GM18858 (cell line): ENCODE measurements around the gene OTUD3.

Experiments used
- ATAC-seq: cut with Tn5 transposase; IDR thresholded peaks from one replicate; pipeline ENCODE4 v1.9.1; 2021; ENCODE audit not compliant: unreplicated experiment

Gene OTUD3

DNA sequence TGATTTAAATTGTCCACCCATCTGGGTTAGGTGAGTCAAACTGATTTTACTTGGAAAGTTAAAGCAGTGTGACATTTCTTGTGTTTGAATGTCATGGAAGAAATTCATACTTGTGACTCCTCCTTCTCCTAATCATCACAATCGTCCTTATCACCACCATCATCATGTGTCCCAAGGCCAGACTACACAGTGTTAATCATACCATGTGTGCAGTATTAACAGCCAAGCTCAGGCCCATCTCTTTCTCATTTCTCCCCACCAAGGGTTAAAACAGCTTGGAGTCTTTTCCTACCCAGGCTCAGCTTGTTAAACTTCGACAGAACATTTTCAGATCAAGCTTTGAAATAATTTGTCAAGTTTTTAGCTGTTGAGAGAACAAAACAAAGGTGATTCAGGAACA lies 63.7 kb downstream of the OTUD3 start:
- no peak for ATAC-seq

DNA sequence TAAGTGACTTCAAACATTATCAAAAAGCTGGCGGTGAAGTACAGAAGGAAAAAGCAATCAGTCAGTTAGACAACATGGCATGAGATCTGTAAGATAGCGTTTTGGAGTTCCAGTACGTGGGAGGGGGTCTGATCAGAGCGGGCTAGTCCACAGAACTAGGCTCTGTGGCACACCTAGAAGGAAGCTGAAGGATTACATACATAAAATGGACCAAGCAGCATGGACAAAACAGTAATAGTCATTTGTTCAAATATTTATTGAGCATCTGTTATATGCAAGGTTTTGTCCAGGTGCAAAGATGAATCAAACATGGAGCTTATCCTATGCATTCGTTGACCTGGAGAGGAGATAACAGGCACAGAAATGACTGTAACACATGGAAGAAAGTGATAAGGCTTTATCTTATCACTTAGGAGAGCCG lies 64.1 kb downstream of the OTUD3 start:
- ATAC-seq = no peak

DNA sequence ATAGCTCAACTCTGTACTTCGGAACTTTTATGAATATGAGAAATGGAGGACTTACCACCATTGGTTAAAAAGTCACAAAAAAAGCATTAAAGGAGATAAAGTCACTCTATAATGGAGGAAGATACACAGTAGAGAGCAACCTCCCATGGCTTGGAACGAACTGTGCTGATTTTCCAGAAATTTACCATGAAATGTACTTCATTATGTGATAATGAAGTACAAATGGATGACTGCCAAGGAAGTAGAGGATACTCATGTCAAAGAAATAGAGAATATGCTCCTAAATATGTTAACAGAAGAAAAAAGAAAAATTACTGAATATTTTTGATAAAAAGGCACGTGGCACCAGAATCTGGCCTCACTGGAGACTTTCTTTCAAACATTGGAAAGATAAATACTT lies 64.8 kb downstream of the OTUD3 start:
- no peak for ATAC-seq

DNA sequence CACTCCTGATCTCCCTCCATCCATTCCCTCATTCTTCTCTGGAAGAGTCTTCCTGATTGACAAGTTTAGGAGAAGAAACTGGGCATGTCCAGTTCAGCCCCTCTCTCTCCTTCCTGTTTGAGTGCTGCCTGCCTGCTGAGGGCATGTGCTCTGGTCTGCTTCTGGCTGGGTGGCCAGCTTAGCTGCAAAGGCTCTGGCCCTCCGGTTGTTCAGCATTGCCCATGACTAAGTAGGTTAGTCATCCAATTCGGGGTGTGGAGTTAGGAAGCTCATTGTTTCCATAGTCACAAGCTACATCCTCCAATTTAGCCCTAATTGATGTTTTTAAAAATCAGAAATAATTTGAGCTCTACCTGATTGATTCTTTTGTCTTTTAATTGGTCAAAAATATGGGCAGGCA lies 66.8 kb downstream of the OTUD3 start:
- ATAC-seq = no peak

DNA sequence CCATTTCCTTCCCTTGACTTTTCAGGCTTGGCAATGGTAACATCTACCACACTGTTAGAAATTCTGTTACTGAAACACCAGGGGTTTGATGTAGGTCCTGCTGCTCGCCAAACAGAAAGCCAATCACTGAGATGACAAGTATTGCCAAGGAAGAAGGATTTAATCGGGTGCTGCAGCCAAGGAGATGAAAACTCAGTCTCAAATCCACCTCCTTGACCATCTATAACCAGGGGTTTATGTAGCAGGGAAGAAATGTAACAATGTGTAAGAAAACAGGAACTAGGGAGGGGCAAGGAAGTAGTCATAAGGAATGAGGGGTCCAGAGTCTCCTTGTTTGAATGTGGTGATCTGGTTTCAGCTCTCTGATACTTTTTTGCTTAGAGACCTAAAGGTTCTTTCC lies 71.9 kb downstream of the OTUD3 start:
- no peak for ATAC-seq

DNA sequence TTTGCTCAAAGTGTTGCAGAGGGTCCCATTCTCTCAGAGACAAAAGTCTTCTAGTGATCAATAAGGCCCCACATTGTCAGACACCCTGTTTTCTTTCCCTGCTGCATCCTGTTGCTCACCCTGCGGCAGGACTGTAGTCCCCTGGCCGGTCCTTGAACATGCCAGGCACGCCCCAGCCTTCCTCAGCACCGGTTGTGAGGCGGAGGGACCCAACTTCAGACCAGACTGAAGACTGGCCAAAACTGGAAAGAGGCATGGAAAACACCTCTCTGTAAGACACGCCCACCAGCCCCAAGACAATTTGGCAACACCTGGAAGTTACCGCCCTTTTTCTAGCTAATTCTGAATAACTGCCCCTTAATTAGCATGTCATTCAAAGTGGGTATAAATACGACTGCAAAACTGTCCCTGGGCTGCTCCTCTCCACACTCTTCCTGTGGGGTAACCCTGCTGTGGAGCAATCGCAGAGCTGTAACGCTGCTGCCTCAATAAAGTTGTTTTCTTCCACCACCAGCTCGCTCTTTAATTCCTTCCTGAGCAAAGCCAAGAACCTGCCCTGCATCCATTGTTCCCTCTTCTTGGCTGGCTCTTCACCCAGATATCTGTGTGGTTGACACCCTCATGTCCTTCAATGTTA lies 73.5 kb downstream of the OTUD3 start:
- no peak for ATAC-seq

DNA sequence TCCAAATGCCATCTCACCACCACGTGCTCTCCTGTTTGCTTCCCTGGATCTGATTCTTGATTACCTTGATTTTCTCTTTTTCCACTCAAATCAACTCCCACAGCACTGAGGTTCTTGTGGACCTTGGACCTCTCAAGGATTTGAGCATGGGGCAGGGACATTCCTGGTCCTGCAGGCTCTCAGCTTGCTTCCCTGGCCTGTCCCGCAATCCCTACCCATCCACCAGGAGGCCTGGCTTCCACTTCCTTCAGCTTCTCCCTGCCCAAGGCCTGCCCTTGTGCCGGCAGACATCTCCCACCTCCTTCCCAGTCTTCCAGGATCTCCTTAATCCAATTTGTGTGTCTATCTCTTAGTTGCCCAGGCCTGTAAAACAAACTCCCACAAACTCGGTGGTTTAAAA lies 75.6 kb downstream of the OTUD3 start:
- no peak for ATAC-seq

DNA sequence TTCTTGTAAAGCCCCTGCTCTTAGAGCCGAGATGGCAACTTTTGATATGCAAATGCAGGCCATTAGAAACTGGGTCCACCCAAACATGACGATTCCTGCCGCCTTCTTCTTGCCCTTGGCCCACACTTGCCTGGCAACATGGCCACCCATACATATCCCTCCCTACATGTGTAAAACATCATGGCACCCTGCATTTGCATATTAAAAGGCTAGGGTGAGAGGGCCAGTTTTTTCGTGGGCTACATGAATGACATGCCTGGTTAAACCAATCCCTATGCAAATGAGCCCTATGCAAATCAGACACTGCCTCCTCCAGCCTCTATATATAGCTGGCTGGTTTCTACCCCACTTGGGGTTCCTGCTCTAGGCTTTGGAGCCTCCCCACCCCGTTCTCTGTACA lies 78.4 kb downstream of the OTUD3 start:
- no peak for ATAC-seq
